GM21528 (cell line): ENCODE data around the gene RBL1.

Experiments
- ATAC-seq: cut with Tn5 transposase; IDR thresholded peaks from one replicate; pipeline ENCODE4 v1.9.1; 2021; ENCODE audit warnings: mild to moderate bottlenecking, moderate library complexity; ENCODE audit not compliant: unreplicated experiment, low FRiP score

The RBL1 gene

GRCh38 chr20:36956016-36956415 is 139.8 kb downstream of the RBL1 start:
- no peak for ATAC-seq

- ATAC-seq, result no peak
Measured at GRCh38 chr20:36951979-36952738, 143.6 kb downstream of the RBL1 start.

GRCh38 chr20:36951198-36951978 is 144.4 kb downstream of the RBL1 start, which contains the start of gene SAMHD1:
TSS of gene SAMHD1 (minus strand) at chr20:36951708. CDS start at chr20:36951643, 65 bp downstream.
- peak; percentile 83 for ATAC-seq

- ATAC-seq, result no peak
Measured at GRCh38 chr20:36950414-36951197, 145.2 kb downstream of the RBL1 start.
